Epithelial cell of esophagus (primary cell): ENCODE data around the gene MRC2.

Experiments used
- DNase-seq: peaks from one replicate; pipeline ENCODE4 v3.0.0; 2010; ENCODE audit warnings: low read depth
- H3K4me3 ChIP-seq: 2 replicates; pipeline ENCODE4 v1.5.1; 2011; ENCODE audit warnings: mild to moderate bottlenecking, low read length, control low read depth
- TF ChIP-seq, protein P1 (sequence below): IDR thresholded peaks from 2 replicates; pipeline ENCODE4 v1.5.1; 2011; ENCODE audit warnings: low read depth, mild to moderate bottlenecking, low read length, control low read depth, inconsistent platforms; ENCODE audit not compliant: insufficient read depth; ENCODE audit errors: missing control alignments

MRC2 gene

GRCh38 chr17:62592341-62593099 is 35.0 kb upstream of the MRC2 start:
- TF ChIP-seq, protein P1, sequence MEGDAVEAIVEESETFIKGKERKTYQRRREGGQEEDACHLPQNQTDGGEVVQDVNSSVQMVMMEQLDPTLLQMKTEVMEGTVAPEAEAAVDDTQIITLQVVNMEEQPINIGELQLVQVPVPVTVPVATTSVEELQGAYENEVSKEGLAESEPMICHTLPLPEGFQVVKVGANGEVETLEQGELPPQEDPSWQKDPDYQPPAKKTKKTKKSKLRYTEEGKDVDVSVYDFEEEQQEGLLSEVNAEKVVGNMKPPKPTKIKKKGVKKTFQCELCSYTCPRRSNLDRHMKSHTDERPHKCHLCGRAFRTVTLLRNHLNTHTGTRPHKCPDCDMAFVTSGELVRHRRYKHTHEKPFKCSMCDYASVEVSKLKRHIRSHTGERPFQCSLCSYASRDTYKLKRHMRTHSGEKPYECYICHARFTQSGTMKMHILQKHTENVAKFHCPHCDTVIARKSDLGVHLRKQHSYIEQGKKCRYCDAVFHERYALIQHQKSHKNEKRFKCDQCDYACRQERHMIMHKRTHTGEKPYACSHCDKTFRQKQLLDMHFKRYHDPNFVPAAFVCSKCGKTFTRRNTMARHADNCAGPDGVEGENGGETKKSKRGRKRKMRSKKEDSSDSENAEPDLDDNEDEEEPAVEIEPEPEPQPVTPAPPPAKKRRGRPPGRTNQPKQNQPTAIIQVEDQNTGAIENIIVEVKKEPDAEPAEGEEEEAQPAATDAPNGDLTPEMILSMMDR, result no peak
- peak; percentile 70 for DNase-seq
- H3K4me3 ChIP-seq, result no peak overlapping the region

DNA sequence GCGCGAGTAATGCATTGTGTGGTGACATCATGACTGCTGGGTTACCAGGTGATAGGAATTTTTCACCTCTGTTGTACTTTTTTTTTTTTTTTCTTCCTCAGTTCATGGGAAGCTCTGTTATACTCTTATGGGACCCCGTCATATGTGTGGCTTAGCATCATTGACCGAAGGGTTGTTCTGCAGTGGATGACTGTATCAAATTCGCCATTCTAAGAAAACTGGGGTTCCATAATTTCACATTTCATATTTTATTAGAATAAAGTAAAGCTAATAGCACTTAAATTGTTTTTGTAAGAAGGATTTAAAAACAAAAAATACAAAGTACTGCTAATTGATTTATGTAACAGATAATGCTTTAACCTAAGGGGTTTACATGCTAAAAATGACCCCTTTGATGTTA is 32.0 kb upstream of the MRC2 start:
- DNase-seq, result no peak
- H3K4me3 ChIP-seq, result no peak overlapping the region
- TF ChIP-seq, protein P1, result no peak

GRCh38 chr17:62596662-62597061 is 30.8 kb upstream of the MRC2 start:
- no peak overlapping the region for H3K4me3 ChIP-seq
- TF ChIP-seq, protein P1, result no peak
- no peak for DNase-seq

- DNase-seq, result no peak
Measured at GRCh38 chr17:62597150-62597549, 30.3 kb upstream of the MRC2 start.

GRCh38 chr17:62597920-62598319 is 29.6 kb upstream of the MRC2 start:
- no peak overlapping the region for H3K4me3 ChIP-seq
- DNase-seq, result peak; percentile 29
- TF ChIP-seq, protein P1, result no peak

More at GRCh38 chr17:62597150-62597549, 30.3 kb upstream of the MRC2 start:
- TF ChIP-seq, protein P1, result no peak
- no peak overlapping the region for H3K4me3 ChIP-seq

DNA sequence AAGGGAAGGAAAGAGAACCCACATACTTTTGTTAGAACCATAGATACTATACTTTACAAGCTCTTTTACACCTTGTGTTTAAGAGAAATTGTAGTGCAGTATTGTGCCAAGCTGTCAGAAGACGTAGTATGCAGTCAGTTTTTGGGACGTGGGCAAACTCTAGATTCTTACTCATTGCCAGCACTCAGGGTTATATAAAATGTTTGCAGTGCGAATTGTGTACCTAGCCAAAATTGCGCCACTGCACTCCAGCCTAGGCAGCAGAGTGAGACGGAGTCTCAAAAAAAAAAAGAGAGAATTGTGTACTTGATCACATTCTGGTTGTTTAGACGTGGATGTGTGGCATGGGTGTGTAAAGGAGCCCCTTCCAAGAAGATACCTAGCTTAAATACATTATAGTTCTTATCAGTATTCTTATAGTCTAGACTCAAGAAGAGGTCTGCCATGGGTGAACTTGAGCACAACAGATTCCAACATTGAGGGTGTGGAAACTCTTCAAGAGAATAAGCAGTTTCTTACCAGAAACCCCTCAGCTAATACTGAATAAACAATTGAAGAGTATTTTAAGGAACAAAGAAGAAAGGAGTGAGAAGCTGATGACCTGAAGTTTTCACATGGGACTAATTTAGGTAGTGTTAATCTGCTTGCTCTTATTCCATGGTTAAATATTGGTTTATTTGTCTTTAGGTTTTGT is 27.4 kb upstream of the MRC2 start:
- TF ChIP-seq, protein P1, result no peak
- no peak overlapping the region for H3K4me3 ChIP-seq
- no peak for DNase-seq
